ENCODE measurements around the gene ZNF827.

ZNF827 gene

DNA sequence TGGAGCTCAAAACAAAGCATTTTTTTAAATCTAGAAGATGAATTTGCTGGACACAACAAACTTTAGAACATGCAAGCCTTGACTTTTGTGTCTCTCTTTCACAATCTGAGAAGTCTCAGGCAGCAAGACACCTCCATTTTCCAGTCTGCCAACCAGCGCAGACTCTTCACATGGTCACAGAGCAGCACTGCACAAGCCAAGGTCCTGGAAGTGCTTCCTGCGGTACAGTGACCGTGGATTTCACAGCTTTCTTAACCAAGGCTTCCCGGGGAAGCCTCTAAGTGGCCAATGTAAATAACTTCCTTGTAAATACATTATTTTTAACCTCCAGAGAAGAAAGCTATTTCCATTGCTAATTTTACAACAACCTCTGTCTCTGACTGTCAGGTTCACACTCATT is 31.2 kb downstream of the ZNF827 start:
- Histone ChIP-seq H3K4me3 (replicated peaks; ENCODE audit: low read depth, low read length) (no peak overlapping the region), H3K27me3 (replicated peaks; ENCODE audit: control insufficient read depth, insufficient read depth, low read length) (no peaks in the 10 kb centered on the region), H3K36me3 (ENCODE audit: control insufficient read depth, insufficient read depth, low read length) (peaks cover 9% of the 10 kb centered on the region)
- no peak for TF ChIP-seq CTCF (IDR thresholded peaks at IDR 0.05; ENCODE audit: insufficient read depth, low read length, poor library complexity, severe bottlenecking)
- no peak for DNase-seq (ENCODE audit: extremely low read depth, insufficient read length)

DNA sequence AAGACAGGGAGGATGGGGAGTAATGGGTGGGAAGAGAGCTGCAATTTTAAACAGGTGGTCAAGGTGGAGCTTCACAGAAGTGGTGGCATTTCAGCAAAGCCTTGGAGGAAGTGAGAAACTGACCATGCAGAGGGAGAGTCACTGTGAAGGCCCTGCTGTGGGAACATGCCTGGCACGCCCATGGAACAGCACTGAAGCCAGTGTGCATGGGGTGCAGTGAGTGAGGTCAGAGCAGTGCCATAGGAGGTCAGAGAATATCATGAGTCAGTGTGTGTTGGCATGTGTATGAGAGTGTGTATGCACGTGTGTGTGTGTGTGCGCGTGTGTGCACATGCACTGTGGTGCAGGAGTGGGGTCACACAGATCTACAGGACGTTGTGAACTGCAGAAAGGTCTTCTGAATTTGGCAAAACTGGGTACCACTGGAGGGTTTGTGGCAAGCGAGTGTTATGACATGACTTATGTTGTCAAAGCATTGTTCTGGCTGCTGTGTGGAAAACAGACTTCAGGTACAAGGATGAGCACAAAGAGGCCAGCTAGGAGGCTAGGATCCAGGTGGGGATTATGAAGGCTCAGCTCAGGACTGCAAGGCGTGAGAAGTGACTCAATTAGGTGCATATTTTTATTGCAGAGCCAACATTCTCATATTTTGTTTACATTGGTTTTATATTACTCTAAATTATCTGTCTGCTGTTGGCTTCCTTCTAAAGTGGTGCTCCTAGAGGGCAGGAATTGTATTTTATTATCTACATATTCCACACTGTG is 34.0 kb downstream of the ZNF827 start:
- H3K27me3 ChIP-seq (replicated peaks; ENCODE audit: control insufficient read depth, insufficient read depth, low read length), result no peaks in the 10 kb centered on the region

DNA sequence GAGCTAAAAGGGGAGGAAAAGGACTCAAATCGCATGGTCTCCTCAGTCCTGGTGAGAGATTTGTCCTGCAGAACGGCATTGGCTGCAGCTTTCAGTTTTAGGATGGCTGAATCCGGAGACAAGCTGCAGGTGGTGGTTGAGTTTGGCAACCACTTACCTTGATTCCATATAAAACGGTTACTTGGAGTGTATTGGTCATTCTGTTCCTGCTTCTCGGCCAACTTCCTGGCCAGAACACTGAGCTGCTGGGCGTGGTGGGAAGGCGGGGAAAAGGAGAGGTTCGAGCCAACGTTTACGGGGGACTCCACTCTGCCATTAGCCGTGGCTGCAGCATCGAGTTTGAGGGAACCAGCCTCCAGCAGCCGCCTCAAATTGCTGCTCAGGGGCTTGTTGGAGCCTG is 36.1 kb downstream of the ZNF827 start:
- peaks cover 11% of the 10 kb centered on the region for H3K36me3 ChIP-seq (ENCODE audit: control insufficient read depth, insufficient read depth, low read length)
- no peaks in the 10 kb centered on the region for H3K27me3 ChIP-seq (replicated peaks; ENCODE audit: control insufficient read depth, insufficient read depth, low read length)
- no peak overlapping the region for H3K4me3 ChIP-seq (replicated peaks; ENCODE audit: low read depth, low read length)
- TF ChIP-seq CTCF (IDR thresholded peaks at IDR 0.05; ENCODE audit: insufficient read depth, low read length, poor library complexity, severe bottlenecking), result no peak
- no peak for DNase-seq (ENCODE audit: extremely low read depth, insufficient read length)

More for the DNA sequence above, 34.0 kb downstream of the ZNF827 start:
- DNase-seq (ENCODE audit: extremely low read depth, insufficient read length), result no peak
- TF ChIP-seq CTCF (IDR thresholded peaks at IDR 0.05; ENCODE audit: insufficient read depth, low read length, poor library complexity, severe bottlenecking), result no peak
- H3K36me3 ChIP-seq (ENCODE audit: control insufficient read depth, insufficient read depth, low read length), result peaks cover 11% of the 10 kb centered on the region
- H3K4me3 ChIP-seq (replicated peaks; ENCODE audit: low read depth, low read length), result no peak overlapping the region

- Histone ChIP-seq H3K36me3 (ENCODE audit: control insufficient read depth, insufficient read depth, low read length) (peaks cover 11% of the 10 kb centered on the region), H3K27me3 (replicated peaks; ENCODE audit: control insufficient read depth, insufficient read depth, low read length) (no peaks in the 10 kb centered on the region), H3K4me3 (replicated peaks; ENCODE audit: low read depth, low read length) (no peak overlapping the region)
- no peak for TF ChIP-seq CTCF (IDR thresholded peaks at IDR 0.05; ENCODE audit: insufficient read depth, low read length, poor library complexity, severe bottlenecking)
- DNase-seq (ENCODE audit: extremely low read depth, insufficient read length), result no peak
These were observed 38.6 kb downstream of the ZNF827 start for GRCh38 chr4:145899886-145900460.

GRCh38 chr4:145898926-145899531 is 39.6 kb downstream of the ZNF827 start:
- Histone ChIP-seq H3K27me3 (replicated peaks; ENCODE audit: control insufficient read depth, insufficient read depth, low read length) (no peaks in the 10 kb centered on the region), H3K4me3 (replicated peaks; ENCODE audit: low read depth, low read length) (no peak overlapping the region), H3K36me3 (ENCODE audit: control insufficient read depth, insufficient read depth, low read length) (peaks cover 8% of the 10 kb centered on the region)
- DNase-seq (ENCODE audit: extremely low read depth, insufficient read length), result no peak
- no peak for TF ChIP-seq CTCF (IDR thresholded peaks at IDR 0.05; ENCODE audit: insufficient read depth, low read length, poor library complexity, severe bottlenecking)

All from GM06990 (cell line).